Panc1 (cell line): ENCODE data around the gene CTDSP2. TPM values are rescaled to one million over a fixed set of nuclear protein-coding genes. Genes with fewer than 3 reads are reported as not detected.
"Not testable (repeated sequence)": the region's sequence is repeated elsewhere in the genome, so short reads cannot be mapped to it uniquely, and the experiment has no call there.

ENCODE experiments used
- ATAC-seq: fragments of 200-7000 bp; cut with Tn5 transposase; 2 replicates; pipeline ENCODE4 v1.9.1; 2020; ENCODE audit warnings: mild to moderate bottlenecking, moderate library complexity
- BruUV-seq: library from RNA; stranded (reverse); fragments of 400-500 nt; replicated peaks from 2 replicates; lab custom pipeline; 2021; lab: Mats Ljungman, UMichigan
- CTCF ChIA-PET: fragments of 300-600 bp; sonication (Branson Sonifier 250); formaldehyde crosslinking; loops from one replicate; lab custom pipeline; 2022; ENCODE audit warnings: antibody characterized with exemption; lab: Charles Lee
- POLR2A ChIA-PET: fragments of 300-600 bp; sonication (Branson Sonifier 250); formaldehyde crosslinking; loops from one replicate; lab custom pipeline; 2022; ENCODE audit warnings: antibody characterized with exemption; lab: Charles Lee
- DNase-seq: peaks from one replicate; pipeline ENCODE4 v3.0.0-alpha.2; 2010; ENCODE audit warnings: low read depth, low spot score
- H3K27ac ChIP-seq: 2 replicates; pipeline ENCODE4 v1.5.1; 2011; ENCODE audit warnings: mild to moderate bottlenecking, low read length, inconsistent platforms
- H3K27me3 ChIP-seq: fragments of 200-500 bp; sonication (Bioruptor generic); 2 replicates; pipeline ENCODE4 v1.6.0; 2014; ENCODE audit warnings: low read length, inconsistent platforms; ENCODE audit not compliant: control insufficient read depth, insufficient read depth
- H3K36me3 ChIP-seq: fragments of 200-500 bp; sonication (Bioruptor generic); 2 replicates; pipeline ENCODE4 v1.5.1; 2014; ENCODE audit warnings: inconsistent platforms, mild to moderate bottlenecking, low read length, moderate library complexity; ENCODE audit not compliant: control insufficient read depth, insufficient read depth
- H3K4me1 ChIP-seq: 2 replicates; pipeline ENCODE4 v1.5.1; 2011; ENCODE audit warnings: inconsistent platforms, mild to moderate bottlenecking, low read length, moderate library complexity; ENCODE audit not compliant: control insufficient read depth, insufficient read depth
- H3K4me3 ChIP-seq, 2 experiments: 2 replicates each; pipeline ENCODE4 v1.5.1; 2011 to 2012; ENCODE audit warnings: low read depth in 2 of 2, low read length in 2 of 2, mild to moderate bottlenecking in 2 of 2, inconsistent platforms in 1 of 2, moderate library complexity in 1 of 2
- H3K9me3 ChIP-seq: fragments of 200-500 bp; sonication (Bioruptor generic); 2 replicates; pipeline ENCODE4 v1.5.1; 2014; ENCODE audit warnings: low read depth, mild to moderate bottlenecking, inconsistent platforms, low read length, moderate library complexity; ENCODE audit not compliant: control insufficient read depth, insufficient read depth
- POLR2AphosphoS5 ChIP-seq: IDR thresholded peaks from 2 replicates; pipeline ENCODE4 v1.6.1; 2012; ENCODE audit warnings: mild to moderate bottlenecking, low read depth, low read length, moderate library complexity
- SIN3A ChIP-seq: IDR thresholded peaks from 2 replicates; pipeline ENCODE4 v1.6.1; 2012; ENCODE audit warnings: low read depth, mild to moderate bottlenecking, low read length, moderate library complexity, borderline replicate concordance; ENCODE audit not compliant: insufficient read depth
- TCF7L2 ChIP-seq: IDR thresholded peaks from 2 replicates; pipeline ENCODE4 v1.6.1; 2011; ENCODE audit warnings: mild to moderate bottlenecking, low read depth, low read length, inconsistent platforms
- in situ Hi-C: cut with HindIII; loops from 2 replicates; pipeline ENCODE4 v1.10.0; 2016; ENCODE audit warnings: low sequenced_read_pairs, low pct_unique_long_range_greater_than_20kb
- intact Hi-C: fragments of 100-400 bp; cut with micrococcal nuclease; formaldehyde crosslinking; loops from one replicate; pipeline ENCODE4 v1.10.0; 2022; ENCODE audit not compliant: unreplicated experiment
- total RNA-seq: library from RNA; stranded (reverse); gene quantifications from one replicate; pipeline ENCODE4 v1.2.1, GENCODE V29; 2021; ENCODE audit not compliant: unreplicated experiment
- TF ChIP-seq, protein P1 (sequence below): fragments of 450-650 bp; IDR thresholded peaks from 2 replicates; pipeline ENCODE4 v1.5.1; 2017; ENCODE audit warnings: mild to moderate bottlenecking
- TF ChIP-seq, protein P2 (sequence below), 2 experiments: IDR thresholded peaks; 2 replicates each; pipeline ENCODE4 v1.6.1; 2011 to 2012; ENCODE audit warnings: low read depth in 2 of 2, control low read depth in 1 of 2, low read length in 1 of 2, mild to moderate bottlenecking in 1 of 2, moderate library complexity in 1 of 2; ENCODE audit not compliant: insufficient read depth in 1 of 2

The CTDSP2 gene
- total RNA-seq, 1 experiment from 2014 or later: 120 TPM

DNA sequence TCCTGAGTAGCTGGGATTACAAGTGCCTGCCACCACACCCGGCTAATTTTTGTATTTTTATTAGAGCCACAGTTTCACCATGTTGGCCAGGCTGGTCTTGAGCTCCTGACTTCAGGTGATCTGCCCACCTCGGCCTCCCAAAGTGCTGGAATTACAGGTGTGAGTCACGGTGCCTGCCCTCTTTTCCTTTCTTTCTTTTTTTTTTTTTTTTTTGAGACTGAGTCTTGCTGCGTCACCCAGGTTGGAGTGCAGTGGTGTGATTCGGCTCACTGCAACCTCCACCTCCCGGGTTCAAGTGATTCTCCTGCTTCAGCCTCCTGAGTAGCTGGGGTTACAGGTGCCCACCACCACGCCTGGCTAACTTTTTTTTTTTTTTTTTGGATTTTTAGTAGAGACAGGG lies 11.6 kb upstream of the CTDSP2 start:
- in situ Hi-C loops, H3K27ac ChIP-seq, H3K4me3 ChIP-seq, H3K36me3 ChIP-seq, CTCF ChIA-PET, ATAC-seq, DNase-seq, H3K9me3 ChIP-seq, H3K27me3 ChIP-seq, BruUV-seq, intact Hi-C loops, H3K4me1 ChIP-seq, POLR2A ChIA-PET: not testable (repeated sequence)

DNA sequence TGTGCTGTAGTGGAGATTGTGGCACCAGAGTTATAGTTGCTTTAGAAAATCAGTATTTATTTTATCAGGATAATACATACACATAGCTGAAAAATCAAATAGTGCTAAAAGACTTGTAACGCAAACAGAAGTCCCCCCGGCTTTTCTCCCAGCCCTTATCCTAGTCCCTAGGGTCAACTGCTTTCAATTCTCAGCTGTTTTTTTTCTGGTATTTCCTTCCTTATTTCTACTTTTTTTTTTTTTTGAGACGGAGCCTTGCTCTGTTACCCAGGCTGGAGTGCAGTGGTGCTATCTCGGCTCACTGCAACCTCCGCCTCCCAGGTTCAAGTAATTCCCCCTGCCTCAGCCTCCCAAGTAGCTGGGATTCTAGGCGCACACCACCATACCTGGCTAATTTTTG lies 8.4 kb upstream of the CTDSP2 start:
- ChIA-PET CTCF (no interaction called here), POLR2A (no interaction called here)
- Histone ChIP-seq H3K9me3 (no peaks in the 10 kb centered on the region; the same call in 1 of the 2 replicates), H3K4me3 (no peak overlapping the region), H3K36me3 (no peaks in the 10 kb centered on the region), H3K27ac (no peak overlapping the region), H3K4me1 (no peaks in the 10 kb centered on the region), H3K27me3 (no peaks in the 10 kb centered on the region)
- DNase-seq (no peak), ATAC-seq (no peak)
- TF ChIP-seq SIN3A: no peak
- TF ChIP-seq, protein P1, sequence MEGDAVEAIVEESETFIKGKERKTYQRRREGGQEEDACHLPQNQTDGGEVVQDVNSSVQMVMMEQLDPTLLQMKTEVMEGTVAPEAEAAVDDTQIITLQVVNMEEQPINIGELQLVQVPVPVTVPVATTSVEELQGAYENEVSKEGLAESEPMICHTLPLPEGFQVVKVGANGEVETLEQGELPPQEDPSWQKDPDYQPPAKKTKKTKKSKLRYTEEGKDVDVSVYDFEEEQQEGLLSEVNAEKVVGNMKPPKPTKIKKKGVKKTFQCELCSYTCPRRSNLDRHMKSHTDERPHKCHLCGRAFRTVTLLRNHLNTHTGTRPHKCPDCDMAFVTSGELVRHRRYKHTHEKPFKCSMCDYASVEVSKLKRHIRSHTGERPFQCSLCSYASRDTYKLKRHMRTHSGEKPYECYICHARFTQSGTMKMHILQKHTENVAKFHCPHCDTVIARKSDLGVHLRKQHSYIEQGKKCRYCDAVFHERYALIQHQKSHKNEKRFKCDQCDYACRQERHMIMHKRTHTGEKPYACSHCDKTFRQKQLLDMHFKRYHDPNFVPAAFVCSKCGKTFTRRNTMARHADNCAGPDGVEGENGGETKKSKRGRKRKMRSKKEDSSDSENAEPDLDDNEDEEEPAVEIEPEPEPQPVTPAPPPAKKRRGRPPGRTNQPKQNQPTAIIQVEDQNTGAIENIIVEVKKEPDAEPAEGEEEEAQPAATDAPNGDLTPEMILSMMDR: no peak
- TF ChIP-seq, protein P2, sequence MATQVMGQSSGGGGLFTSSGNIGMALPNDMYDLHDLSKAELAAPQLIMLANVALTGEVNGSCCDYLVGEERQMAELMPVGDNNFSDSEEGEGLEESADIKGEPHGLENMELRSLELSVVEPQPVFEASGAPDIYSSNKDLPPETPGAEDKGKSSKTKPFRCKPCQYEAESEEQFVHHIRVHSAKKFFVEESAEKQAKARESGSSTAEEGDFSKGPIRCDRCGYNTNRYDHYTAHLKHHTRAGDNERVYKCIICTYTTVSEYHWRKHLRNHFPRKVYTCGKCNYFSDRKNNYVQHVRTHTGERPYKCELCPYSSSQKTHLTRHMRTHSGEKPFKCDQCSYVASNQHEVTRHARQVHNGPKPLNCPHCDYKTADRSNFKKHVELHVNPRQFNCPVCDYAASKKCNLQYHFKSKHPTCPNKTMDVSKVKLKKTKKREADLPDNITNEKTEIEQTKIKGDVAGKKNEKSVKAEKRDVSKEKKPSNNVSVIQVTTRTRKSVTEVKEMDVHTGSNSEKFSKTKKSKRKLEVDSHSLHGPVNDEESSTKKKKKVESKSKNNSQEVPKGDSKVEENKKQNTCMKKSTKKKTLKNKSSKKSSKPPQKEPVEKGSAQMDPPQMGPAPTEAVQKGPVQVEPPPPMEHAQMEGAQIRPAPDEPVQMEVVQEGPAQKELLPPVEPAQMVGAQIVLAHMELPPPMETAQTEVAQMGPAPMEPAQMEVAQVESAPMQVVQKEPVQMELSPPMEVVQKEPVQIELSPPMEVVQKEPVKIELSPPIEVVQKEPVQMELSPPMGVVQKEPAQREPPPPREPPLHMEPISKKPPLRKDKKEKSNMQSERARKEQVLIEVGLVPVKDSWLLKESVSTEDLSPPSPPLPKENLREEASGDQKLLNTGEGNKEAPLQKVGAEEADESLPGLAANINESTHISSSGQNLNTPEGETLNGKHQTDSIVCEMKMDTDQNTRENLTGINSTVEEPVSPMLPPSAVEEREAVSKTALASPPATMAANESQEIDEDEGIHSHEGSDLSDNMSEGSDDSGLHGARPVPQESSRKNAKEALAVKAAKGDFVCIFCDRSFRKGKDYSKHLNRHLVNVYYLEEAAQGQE (IDR thresholded peaks at IDR 0.05; ENCODE audit: insufficient read depth in 1 of 2, low read depth in 2 of 2, low read length in 1 of 2): no peak
- TF ChIP-seq TCF7L2: no peak
- TF ChIP-seq POLR2AphosphoS5: no peak
- in situ Hi-C loops (no loop called here), intact Hi-C loops (no loop called here)
- BruUV-seq: no TSS peak

DNA sequence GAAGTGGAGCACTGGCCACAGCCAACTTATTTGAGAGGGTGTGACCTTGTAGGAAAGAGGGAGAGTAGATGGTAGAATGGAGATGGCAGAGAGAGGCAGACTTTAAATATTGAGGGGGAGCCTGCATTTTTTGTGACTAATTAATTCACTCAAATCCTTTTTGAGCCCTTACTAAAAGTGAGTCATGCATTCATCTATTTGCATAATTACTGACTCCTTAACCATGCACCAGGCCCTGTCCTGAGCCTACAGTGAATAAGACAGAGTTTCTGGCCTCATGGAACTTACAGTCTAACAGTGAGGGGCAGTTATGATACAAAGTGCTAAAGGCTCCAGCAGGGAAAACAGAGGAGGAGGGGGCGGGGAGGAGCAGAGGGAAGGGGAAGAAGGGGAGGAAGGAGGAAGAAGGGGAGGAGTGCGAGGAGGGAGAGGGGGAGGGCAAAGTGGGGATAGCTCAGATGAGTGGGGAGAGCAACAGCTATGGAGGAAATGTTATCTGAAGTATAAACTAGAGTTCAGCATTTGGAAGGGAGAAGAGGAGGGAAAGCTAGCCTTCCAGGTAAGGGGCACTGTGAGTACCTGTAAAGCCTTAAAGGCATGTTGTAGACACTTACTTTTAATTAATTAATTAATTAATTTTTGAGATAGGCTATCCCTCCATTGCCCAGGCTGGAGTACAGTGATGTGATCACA lies 7.5 kb upstream of the CTDSP2 start:
- ChIA-PET POLR2A (no interaction called here), CTCF (no interaction called here)
- in situ Hi-C loops: no loop called here
- Histone ChIP-seq H3K4me1 (no peaks in the 10 kb centered on the region), H3K4me3 (no peak overlapping the region), H3K36me3 (no peaks in the 10 kb centered on the region), H3K27me3 (no peaks in the 10 kb centered on the region), H3K27ac (no peak overlapping the region), H3K9me3 (no peaks in the 10 kb centered on the region; the same call in 1 of the 2 replicates)
- TF ChIP-seq TCF7L2 (no peak), POLR2AphosphoS5 (no peak)
- no TSS peak for BruUV-seq
- intact Hi-C loops: no loop called here
- DNase-seq: no peak
- no peak for ATAC-seq
